ENCODE data around the gene RNF224. TPM values are rescaled to one million over a fixed set of nuclear protein-coding genes. Genes with fewer than 3 reads are reported as not detected.
A peak's percentile ranks its signal among the peaks of the same experiment; 100 is the strongest.

Gene RNF224
- total and polyA plus RNA-seq, 2 of the 13 experiments (the other 11 are each of a cell fraction or from before 2014, with no cell fraction given): 0.09 TPM; not detected in 1

DNA sequence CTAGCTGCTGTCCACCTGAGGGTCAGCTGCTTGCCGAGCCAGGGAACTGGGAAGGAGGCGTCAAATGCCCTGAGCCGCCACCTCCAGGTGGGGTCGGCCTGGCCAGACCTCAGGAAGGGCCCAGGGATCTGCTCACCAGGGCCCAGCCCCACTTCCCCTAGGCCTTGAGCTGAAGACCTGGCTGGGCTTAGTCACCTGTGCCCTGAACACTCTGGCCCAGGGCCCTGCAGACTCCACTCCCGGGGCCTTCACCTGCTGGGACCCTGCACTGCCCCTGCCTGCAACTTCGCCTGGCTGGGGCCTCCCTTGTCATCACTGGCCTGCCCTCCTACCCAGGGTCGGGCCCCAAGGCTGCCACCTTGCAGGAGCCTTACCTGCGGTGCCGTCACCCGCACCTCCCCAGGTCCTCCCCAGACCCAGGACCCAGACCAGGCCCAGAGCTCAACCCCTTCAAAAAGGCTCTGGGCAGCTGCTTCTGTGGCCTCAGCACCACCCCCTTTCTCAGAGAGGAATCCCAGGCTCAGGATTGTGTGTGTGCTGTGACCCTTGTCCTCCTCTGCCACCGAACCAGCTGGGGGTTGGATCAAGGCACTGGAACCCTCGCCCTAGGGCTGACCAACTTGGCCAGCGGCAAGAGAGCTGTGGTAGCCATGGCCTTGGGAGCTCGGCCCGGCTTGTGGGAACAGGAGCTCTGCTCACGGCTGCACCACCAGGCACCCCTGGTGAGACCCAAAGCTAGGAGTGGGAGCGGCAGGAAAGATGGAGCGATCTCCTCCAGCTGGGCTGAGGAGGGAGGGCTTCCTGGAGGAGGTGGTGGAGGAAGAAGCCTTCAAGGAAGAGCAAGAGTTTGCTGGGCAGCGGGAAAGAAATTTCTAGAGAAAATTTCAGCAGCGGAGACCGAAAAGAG, 26.7 kb downstream of the RNF224 start (continued):
- TF ChIP-seq, protein P1, sequence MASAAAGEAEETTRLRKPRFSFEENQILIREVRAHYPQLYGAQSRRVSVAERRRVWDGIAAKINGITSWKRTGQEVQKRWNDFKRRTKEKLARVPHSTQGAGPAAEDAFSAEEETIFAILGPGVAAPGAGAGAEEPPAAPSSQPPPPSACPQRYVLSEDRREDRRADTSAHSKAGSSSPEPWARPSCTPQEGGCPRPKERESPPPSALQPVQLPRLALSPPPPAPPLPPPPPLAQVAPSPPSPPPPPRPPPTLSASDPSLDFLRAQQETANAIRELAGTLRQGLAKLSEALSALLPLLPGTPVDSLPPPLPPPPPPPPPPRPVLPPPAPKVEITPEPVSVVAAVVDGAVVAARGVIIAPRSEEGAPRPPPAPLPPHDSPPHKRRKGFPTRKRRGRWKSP (CRISPR knock-in tag; IDR thresholded peaks at IDR 0.05): no peak
- TF ChIP-seq, protein P2, sequence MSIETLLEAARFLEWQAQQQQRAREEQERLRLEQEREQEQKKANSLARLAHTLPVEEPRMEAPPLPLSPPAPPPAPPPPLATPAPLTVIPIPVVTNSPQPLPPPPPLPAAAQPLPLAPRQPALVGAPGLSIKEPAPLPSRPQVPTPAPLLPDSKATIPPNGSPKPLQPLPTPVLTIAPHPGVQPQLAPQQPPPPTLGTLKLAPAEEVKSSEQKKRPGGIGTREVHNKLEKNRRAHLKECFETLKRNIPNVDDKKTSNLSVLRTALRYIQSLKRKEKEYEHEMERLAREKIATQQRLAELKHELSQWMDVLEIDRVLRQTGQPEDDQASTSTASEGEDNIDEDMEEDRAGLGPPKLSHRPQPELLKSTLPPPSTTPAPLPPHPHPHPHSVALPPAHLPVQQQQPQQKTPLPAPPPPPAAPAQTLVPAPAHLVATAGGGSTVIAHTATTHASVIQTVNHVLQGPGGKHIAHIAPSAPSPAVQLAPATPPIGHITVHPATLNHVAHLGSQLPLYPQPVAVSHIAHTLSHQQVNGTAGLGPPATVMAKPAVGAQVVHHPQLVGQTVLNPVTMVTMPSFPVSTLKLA (IDR thresholded peaks at IDR 0.05): no peak
- TF ChIP-seq ZBTB20 (CRISPR knock-in tag; IDR thresholded peaks at IDR 0.05; ENCODE audit: borderline replicate concordance, low read depth) (no peak), ZFAT (CRISPR knock-in tag; conservative IDR thresholded peaks at IDR 0.05) (no peak), TCF7 (IDR thresholded peaks at IDR 0.05; ENCODE audit: low read depth) (no peak), FIP1L1 (IDR thresholded peaks at IDR 0.05; ENCODE audit: borderline replicate concordance, insufficient read depth, low read depth, low read length) (no peak), ZSCAN29 (CRISPR knock-in tag; conservative IDR thresholded peaks at IDR 0.05) (no peak), MEF2D (CRISPR knock-in tag; IDR thresholded peaks at IDR 0.05) (0 out of 2 replicates have a peak, but pooled peaks have one; percentile 20), ZNF879 (CRISPR knock-in tag; IDR thresholded peaks at IDR 0.05) (no peak), SPEN (CRISPR knock-in tag; IDR thresholded peaks at IDR 0.05; ENCODE audit: low read depth) (peak; percentile 8; the same call in 1 of the 2 replicates), ZNF333 (CRISPR knock-in tag; IDR thresholded peaks at IDR 0.05; ENCODE audit: borderline replicate concordance) (peak; percentile 87; the same call in 1 of the 2 replicates), ZFP82 (CRISPR knock-in tag; IDR thresholded peaks at IDR 0.05; ENCODE audit: borderline replicate concordance) (no peak)
- TF ChIP-seq, protein P3, sequence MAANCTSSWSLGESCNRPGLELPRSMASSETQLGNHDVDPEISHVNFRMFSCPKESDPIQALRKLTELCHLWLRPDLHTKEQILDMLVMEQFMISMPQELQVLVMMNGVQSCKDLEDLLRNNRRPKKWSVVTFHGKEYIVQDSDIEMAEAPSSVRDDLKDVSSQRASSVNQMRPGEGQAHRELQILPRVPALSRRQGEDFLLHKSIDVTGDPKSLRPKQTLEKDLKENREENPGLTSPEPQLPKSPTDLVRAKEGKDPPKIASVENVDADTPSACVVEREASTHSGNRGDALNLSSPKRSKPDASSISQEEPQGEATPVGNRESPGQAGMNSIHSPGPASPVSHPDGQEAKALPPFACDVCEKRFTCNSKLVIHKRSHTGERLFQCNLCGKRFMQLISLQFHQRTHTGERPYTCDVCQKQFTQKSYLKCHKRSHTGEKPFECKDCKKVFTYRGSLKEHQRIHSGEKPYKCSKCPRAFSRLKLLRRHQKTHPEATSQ (CRISPR knock-in tag; IDR thresholded peaks at IDR 0.05; ENCODE audit: borderline replicate concordance): no peak
- TF ChIP-seq, protein P4, sequence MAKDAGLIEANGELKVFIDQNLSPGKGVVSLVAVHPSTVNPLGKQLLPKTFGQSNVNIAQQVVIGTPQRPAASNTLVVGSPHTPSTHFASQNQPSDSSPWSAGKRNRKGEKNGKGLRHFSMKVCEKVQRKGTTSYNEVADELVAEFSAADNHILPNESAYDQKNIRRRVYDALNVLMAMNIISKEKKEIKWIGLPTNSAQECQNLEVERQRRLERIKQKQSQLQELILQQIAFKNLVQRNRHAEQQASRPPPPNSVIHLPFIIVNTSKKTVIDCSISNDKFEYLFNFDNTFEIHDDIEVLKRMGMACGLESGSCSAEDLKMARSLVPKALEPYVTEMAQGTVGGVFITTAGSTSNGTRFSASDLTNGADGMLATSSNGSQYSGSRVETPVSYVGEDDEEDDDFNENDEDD (CRISPR knock-in tag; IDR thresholded peaks at IDR 0.05; ENCODE audit: borderline replicate concordance): peak; percentile 30; the same call in 1 of the 2 replicates
- TF ChIP-seq, protein P5, sequence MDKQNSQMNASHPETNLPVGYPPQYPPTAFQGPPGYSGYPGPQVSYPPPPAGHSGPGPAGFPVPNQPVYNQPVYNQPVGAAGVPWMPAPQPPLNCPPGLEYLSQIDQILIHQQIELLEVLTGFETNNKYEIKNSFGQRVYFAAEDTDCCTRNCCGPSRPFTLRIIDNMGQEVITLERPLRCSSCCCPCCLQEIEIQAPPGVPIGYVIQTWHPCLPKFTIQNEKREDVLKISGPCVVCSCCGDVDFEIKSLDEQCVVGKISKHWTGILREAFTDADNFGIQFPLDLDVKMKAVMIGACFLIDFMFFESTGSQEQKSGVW (CRISPR knock-in tag; IDR thresholded peaks at IDR 0.05; ENCODE audit: borderline replicate concordance): no peak
- TF ChIP-seq, protein P6, sequence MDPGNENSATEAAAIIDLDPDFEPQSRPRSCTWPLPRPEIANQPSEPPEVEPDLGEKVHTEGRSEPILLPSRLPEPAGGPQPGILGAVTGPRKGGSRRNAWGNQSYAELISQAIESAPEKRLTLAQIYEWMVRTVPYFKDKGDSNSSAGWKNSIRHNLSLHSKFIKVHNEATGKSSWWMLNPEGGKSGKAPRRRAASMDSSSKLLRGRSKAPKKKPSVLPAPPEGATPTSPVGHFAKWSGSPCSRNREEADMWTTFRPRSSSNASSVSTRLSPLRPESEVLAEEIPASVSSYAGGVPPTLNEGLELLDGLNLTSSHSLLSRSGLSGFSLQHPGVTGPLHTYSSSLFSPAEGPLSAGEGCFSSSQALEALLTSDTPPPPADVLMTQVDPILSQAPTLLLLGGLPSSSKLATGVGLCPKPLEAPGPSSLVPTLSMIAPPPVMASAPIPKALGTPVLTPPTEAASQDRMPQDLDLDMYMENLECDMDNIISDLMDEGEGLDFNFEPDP (CRISPR knock-in tag; conservative IDR thresholded peaks at IDR 0.05): no peak
- TF ChIP-seq, protein P7, sequence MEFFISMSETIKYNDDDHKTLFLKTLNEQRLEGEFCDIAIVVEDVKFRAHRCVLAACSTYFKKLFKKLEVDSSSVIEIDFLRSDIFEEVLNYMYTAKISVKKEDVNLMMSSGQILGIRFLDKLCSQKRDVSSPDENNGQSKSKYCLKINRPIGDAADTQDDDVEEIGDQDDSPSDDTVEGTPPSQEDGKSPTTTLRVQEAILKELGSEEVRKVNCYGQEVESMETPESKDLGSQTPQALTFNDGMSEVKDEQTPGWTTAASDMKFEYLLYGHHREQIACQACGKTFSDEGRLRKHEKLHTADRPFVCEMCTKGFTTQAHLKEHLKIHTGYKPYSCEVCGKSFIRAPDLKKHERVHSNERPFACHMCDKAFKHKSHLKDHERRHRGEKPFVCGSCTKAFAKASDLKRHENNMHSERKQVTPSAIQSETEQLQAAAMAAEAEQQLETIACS (CRISPR knock-in tag; IDR thresholded peaks at IDR 0.05): no peak
